HepG2 (cell line): ENCODE results near the gene CHADL. TPM values are rescaled to one million over a fixed set of nuclear protein-coding genes. Genes with fewer than 3 reads are reported as not detected.
A peak's percentile ranks its signal among the peaks of the same experiment; 100 is the strongest.

Source experiments
- ATAC-seq: fragments of 200-7000 bp; cut with Tn5 transposase; 3 replicates; pipeline ENCODE4 v1.9.1; 2020; ENCODE audit warnings: mild to moderate bottlenecking, moderate library complexity
- BruUV-seq: library from RNA; stranded (reverse); fragments of 400-500 nt; replicated peaks from 2 replicates; lab custom pipeline; 2021; lab: Mats Ljungman, UMichigan
- CTCF ChIA-PET: fragments of 300-600 bp; formaldehyde crosslinking; extraction: SDS; loops from one replicate; lab custom pipeline; 2021; ENCODE audit warnings: low total read pairs, inconsistent platforms, low intra/inter-chr PET ratio; lab: Yijun Ruan, JAX
- POLR2A ChIA-PET: fragments of 350-600 bp; sonication (Branson Sonifier 250); formaldehyde crosslinking; loops from one replicate; lab custom pipeline; 2020; ENCODE audit warnings: antibody characterized with exemption, inconsistent platforms; lab: Yijun Ruan, JAX
- DNase-seq: peaks from one replicate; pipeline ENCODE4 v3.0.0-alpha.2; 2015; ENCODE audit warnings: low spot score
- FAIRE-seq: peaks from 3 replicates; lab custom pipeline; 2011; peaks lifted over from hg19 to GRCh38; lab: Jason Lieb, UNC
- H2AFZ ChIP-seq: one replicate; pipeline ENCODE4 v1.6.1; 2011; ENCODE audit warnings: low read length, inconsistent platforms
- H3K27ac ChIP-seq: fragments of 300-600 bp; 3 replicates; pipeline ENCODE4 v1.8.0; 2011; ENCODE audit warnings: mixed run types, mild to moderate bottlenecking, mixed read lengths, low read length, inconsistent platforms; ENCODE audit not compliant: insufficient read depth; ENCODE audit errors: extremely low read length
- H3K27me3 ChIP-seq, 2 experiments: fragments of 200-600 bp in 1 of 2; 2 replicates in 1 of 2; 3 replicates in 1 of 2; pipeline versions ENCODE4 v1.6.0 to v1.8.0; 2011; ENCODE audit warnings: low read length in 2 of 2, mild to moderate bottlenecking in 2 of 2, moderate library complexity in 2 of 2, inconsistent platforms in 1 of 2; ENCODE audit not compliant: insufficient read depth in 2 of 2, control insufficient read depth in 1 of 2
- H3K36me3 ChIP-seq, 2 experiments: fragments of 200-600 bp in 1 of 2; replicated peaks in 1 of 2; 2 replicates in 1 of 2; 3 replicates in 1 of 2; pipeline versions ENCODE4 v1.5.1 to v1.8.0; 2011; ENCODE audit warnings: low read length in 2 of 2, inconsistent platforms in 1 of 2; ENCODE audit not compliant: insufficient read depth in 2 of 2, control insufficient read depth in 1 of 2
- H3K4me1 ChIP-seq: 2 replicates; pipeline ENCODE4 v1.5.1; 2012; ENCODE audit warnings: low read length, inconsistent platforms; ENCODE audit not compliant: insufficient read depth
- H3K4me2 ChIP-seq: 2 replicates; pipeline ENCODE4 v1.6.0; 2011; ENCODE audit warnings: low read depth, low read length, inconsistent platforms
- H3K4me3 ChIP-seq, 3 experiments: fragments of 200-600 bp in 1 of 3; sonication (generic), shearing (Covaris generic) in 1 of 3; replicated peaks in 1 of 3; 2 replicates each; pipeline ENCODE4 v1.5.1; 2011 to 2016; ENCODE audit warnings: low read length in 3 of 3, inconsistent platforms in 2 of 3, low read depth in 2 of 3, mild to moderate bottlenecking in 2 of 3, control low read depth in 1 of 3, mixed read lengths in 1 of 3; ENCODE audit not compliant: insufficient read depth in 1 of 3
- H3K79me2 ChIP-seq: one replicate; pipeline ENCODE4 v1.6.1; 2011; ENCODE audit warnings: low read length, inconsistent platforms; ENCODE audit not compliant: insufficient read depth
- H3K9ac ChIP-seq: 2 replicates; pipeline ENCODE4 v1.6.0; 2011; ENCODE audit warnings: mild to moderate bottlenecking, low read depth, low read length, inconsistent platforms; ENCODE audit not compliant: insufficient read depth
- H3K9me3 ChIP-seq: 2 replicates; pipeline ENCODE4 v1.5.1; 2012; ENCODE audit warnings: mild to moderate bottlenecking, low read length
- H4K20me1 ChIP-seq: 2 replicates; pipeline ENCODE4 v1.6.0; 2011; ENCODE audit warnings: inconsistent platforms, mild to moderate bottlenecking, low read length, moderate library complexity; ENCODE audit not compliant: insufficient read depth
- KLF12 ChIP-seq: sonication (generic); formaldehyde crosslinking; IDR thresholded peaks from 2 replicates; pipeline ENCODE4 v1.4.0; 2020; ENCODE audit warnings: missing genetic modification reagents, borderline replicate concordance
- MLLT10 ChIP-seq: sonication (generic); formaldehyde crosslinking; IDR thresholded peaks from 2 replicates; pipeline ENCODE4 v1.4.0; 2020; ENCODE audit warnings: missing genetic modification reagents
- SOX13 ChIP-seq, 3 experiments: fragments of 450-650 bp in 1 of 3; sonication (generic) in 1 of 3; formaldehyde crosslinking in 1 of 3; IDR thresholded peaks in 2 of 3; conservative IDR thresholded peaks in 1 of 3; 2 replicates each; pipeline versions ENCODE4 v1.5.0 to v1.6.1; 2016 to 2020; ENCODE audit warnings: antibody characterized with exemption in 1 of 3, mild to moderate bottlenecking in 1 of 3, missing compliant biosample characterization in 1 of 3, missing genetic modification reagents in 1 of 3, moderate library complexity in 1 of 3
- ZBTB25 ChIP-seq: IDR thresholded peaks from 2 replicates; pipeline ENCODE4 v1.6.1; 2018; ENCODE audit warnings: missing genetic modification reagents
- WGBS: methylation state at CpG from one replicate; pipeline ENCODE4 v1.1.6; 2017; ENCODE audit warnings: low lambda C conversion rate; 5-methylcytosine and 5-hydroxymethylcytosine counted together
- in situ Hi-C: cut with HindIII; loops from 2 replicates; pipeline ENCODE4 v1.10.0; 2017; ENCODE audit warnings: low pct_unique_long_range_greater_than_20kb; ENCODE audit not compliant: extremely low pct_ligation_motif_present
- intact Hi-C: fragments of 100-400 bp; cut with micrococcal nuclease; formaldehyde crosslinking; loops from one replicate; pipeline ENCODE4 v1.10.0; 2022; ENCODE audit not compliant: unreplicated experiment
- polyA plus RNA-seq, 8 experiments: library from polyadenylated mRNA; depleted of rRNA in 3 of 8; stranded (reverse) in 7 of 8; unstranded in 1 of 8; fragments of >200 nt; fragmentation: Illumina TruSeq in 4 of 8; extraction: Trizol in 4 of 8; gene quantifications; 2 replicates each; pipeline versions ENCODE4 v1.2.1 to v1.2.3, GENCODE V29; 2011 to 2016; ENCODE audit warnings: low read depth in 4 of 8, missing spikeins in 1 of 8, mixed read lengths in 1 of 8; ENCODE audit not compliant: insufficient read depth in 1 of 8
- total RNA-seq, 5 experiments: library from RNA; depleted of rRNA; stranded (reverse); fragments of >200 nt; fragmentation: Illumina TruSeq; extraction: Trizol; gene quantifications; 2 replicates each; pipeline ENCODE4 v1.2.3, GENCODE V29; 2016; ENCODE audit warnings: low read depth in 1 of 5

Gene CHADL
- total and polyA plus RNA-seq, 2 of the 13 experiments (the other 11 are each of a cell fraction or from before 2014, with no cell fraction given) = 2.8 to 8.1 TPM

GRCh38 chr22:41239443-41240128 lies 1.1 kb downstream of the CHADL start:
- ChIA-PET POLR2A (no interaction called here), CTCF (no interaction called here)
- Histone ChIP-seq H3K9me3 (no peaks in the 10 kb centered on the region), H3K4me3 (no peak overlapping the region; a peak in 1 of 6 replicates), H3K9ac (no peak overlapping the region), H4K20me1 (no peaks in the 10 kb centered on the region), H2AFZ (no peak overlapping the region), H3K27me3 (no peaks in the 10 kb centered on the region), H3K4me2 (peak overlapping the region; percentile 90), H3K36me3 (no peaks in the 10 kb centered on the region), H3K79me2 (no peaks in the 10 kb centered on the region), H3K27ac (no peak overlapping the region), H3K4me1 (peaks cover 31% of the 10 kb centered on the region)
- no peak for DNase-seq
- peak; percentile 10 for ATAC-seq
- FAIRE-seq = no peak
- in situ Hi-C loops (no loop called here), intact Hi-C loops (loop anchor here (5.0 kb wide), 1 partner anchor 48 kb away; the partner anchor contains the start of gene RANGAP1)
- no peak for TF ChIP-seq KLF12 (CRISPR knock-in tag)
- no peak for TF ChIP-seq SOX13 (IDR thresholded peaks at IDR 0.05)
- no peak for TF ChIP-seq SOX13 (CRISPR knock-in tag; conservative IDR thresholded peaks at IDR 0.05 in 1 of 2, IDR thresholded peaks at IDR 0.05 in 1 of 2)
- no peak for TF ChIP-seq MLLT10 (CRISPR knock-in tag)
- no peak for TF ChIP-seq ZBTB25 (CRISPR knock-in tag)
- BruUV-seq = no TSS peak
- 65% methylated on average over 5 of the region's 16 CpGs for WGBS
